ENCODE data around the gene KCNQ1.

GRCh38 chr11:2518111-2518982, 73.5 kb downstream of the KCNQ1 start:
- TF ChIP-seq CTCF (IDR thresholded peaks at IDR 0.05) (no peak), POLR2A (IDR thresholded peaks at IDR 0.05) (no peak), EP300 (IDR thresholded peaks at IDR 0.05) (no peak)

Measured in upper lobe of left lung (tissue), 4 donors.